HTR-8/SVneo (cell line): ENCODE measurements around the gene ELMOD3.
"Not testable (repeated sequence)": the region's sequence is repeated elsewhere in the genome, so short reads cannot be mapped to it uniquely, and the experiment has no call there.

ENCODE experiments used
- DNase-seq: peaks from one replicate; pipeline ENCODE4 v3.0.0; 2011; ENCODE audit warnings: low spot score, mixed read lengths; ENCODE audit not compliant: insufficient read length
- FAIRE-seq: peaks from 2 replicates; lab custom pipeline; 2011; peaks lifted over from hg19 to GRCh38; lab: Jason Lieb, UNC

ELMOD3 gene

GRCh38 chr2:85327822-85328617, 26.5 kb upstream of the ELMOD3 start, which contains the start of gene TGOLN2:
TSS of gene TGOLN2 (minus strand) at chr2:85327989. CDS start at chr2:85327962, 27 bp downstream.
- peak; percentile 66 for FAIRE-seq

DNA sequence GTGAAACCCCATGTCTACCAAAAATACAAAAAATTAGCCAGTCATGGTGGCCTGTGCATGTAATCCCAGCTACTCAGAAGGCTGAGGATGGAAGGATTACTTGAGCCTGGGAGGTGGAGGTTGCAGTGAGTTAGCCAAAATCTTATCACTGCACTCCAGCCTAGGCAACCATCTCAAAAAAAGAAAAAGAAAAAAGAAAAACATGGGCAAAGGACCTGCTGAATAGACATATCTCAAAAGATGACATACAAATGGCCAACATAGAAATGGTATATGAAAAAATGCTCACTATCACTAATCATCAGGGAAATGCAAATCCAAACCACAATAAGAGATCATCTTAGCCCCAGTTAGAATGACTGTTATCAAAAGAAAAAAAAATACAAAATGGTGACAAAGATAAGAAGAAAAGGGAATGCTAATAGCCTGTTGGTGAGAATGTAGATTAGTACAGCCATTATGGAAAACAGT, 25.4 kb upstream of the ELMOD3 start:
- DNase-seq (no peak), FAIRE-seq (no peak)

More at GRCh38 chr2:85327822-85328617, 26.5 kb upstream of the ELMOD3 start, which contains the start of gene TGOLN2:
- peak; percentile 98 for DNase-seq

GRCh38 chr2:85329701-85330100, 24.9 kb upstream of the ELMOD3 start:
- FAIRE-seq, DNase-seq: not testable (repeated sequence)

DNA sequence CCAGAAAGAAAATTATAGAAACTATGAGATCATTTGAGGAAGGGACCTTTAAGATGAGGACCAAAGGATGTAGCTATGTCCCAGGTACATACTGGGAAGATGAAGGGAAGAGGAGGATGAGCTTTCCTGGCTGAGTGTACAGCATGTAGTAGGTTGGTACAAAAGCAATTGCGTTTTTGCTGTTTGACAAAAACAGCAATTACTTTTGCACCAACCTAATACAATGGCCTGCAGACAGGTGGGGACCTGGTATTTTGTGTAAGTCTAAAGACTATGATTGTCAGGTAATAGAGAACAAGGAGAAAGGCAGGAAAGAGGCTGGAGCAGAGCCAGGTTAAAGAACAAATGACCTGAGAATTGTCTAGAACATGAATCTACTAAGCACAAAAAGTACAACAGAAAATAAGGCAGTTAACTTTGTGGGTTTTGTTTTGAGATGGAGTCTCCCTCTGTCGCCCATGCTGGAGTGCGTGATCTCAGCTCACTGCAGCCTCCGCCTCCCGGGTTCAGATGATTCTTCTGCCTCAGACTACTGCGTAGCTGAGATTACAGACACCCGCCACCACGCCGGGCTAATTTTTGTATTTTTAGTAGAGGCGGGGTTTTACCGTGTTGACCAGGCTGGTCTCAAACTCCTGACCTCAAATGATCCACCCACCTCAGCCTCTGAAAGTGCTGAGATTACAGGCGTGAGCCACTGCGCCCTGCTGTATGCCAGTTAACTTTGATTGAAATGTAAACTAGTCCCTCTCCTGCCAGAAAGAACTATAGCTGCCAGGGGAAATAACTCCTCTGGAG, 23.5 kb upstream of the ELMOD3 start:
- FAIRE-seq (no peak), DNase-seq (no peak)

- DNase-seq, FAIRE-seq: not testable (repeated sequence)
Observed at GRCh38 chr2:85333877-85334276, 20.7 kb upstream of the ELMOD3 start.

- FAIRE-seq: no peak
- DNase-seq: no peak
Observed at GRCh38 chr2:85334928-85335327, 19.6 kb upstream of the ELMOD3 start.

DNA sequence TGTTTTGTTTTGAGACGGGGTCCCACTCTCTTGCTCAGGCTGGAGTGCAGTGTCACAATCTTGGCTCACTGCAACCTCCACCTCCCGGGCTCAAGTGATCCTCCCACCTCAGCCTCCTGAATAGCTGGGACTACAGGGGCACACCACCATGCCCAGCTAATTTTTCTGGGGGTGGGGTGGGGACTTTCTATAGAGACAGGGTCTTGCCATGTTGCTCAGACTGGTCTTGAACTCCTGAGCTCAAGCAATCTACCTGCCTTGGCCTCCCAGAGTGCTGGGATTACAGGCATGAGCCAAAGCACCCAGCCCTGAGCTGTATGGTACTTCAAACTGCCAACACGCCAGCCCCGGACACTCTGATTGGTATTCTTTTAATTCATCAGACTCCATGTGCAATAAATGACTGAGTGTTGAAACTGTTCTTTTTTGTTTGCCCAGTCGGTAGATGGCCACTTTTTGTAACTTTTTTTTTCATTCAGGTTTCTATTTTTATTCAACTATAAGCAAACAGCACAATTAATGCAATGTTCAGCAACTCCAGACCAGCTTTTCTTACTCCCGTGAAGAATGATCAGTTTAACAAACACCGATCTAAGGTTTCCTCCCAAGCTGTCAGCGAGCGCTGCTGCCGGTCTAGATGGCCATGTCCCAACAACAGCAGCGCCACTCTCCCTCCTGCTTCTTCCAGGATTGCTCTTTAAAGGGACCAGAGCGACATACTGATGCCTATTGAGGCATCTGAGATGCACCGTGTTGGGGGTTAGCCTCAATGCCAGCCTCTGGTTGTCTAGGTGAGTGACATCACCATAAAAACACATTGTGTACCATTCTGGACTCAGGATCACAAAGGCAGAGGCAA, 14.3 kb upstream of the ELMOD3 start:
- FAIRE-seq (no peak), DNase-seq (no peak)

- DNase-seq (no peak), FAIRE-seq (peak; percentile 73)
Observed at GRCh38 chr2:85341269-85342029, 13.1 kb upstream of the ELMOD3 start.

- FAIRE-seq (peak; percentile 31), DNase-seq (no peak)
Observed at GRCh38 chr2:85342156-85342555, 12.4 kb upstream of the ELMOD3 start.

DNA sequence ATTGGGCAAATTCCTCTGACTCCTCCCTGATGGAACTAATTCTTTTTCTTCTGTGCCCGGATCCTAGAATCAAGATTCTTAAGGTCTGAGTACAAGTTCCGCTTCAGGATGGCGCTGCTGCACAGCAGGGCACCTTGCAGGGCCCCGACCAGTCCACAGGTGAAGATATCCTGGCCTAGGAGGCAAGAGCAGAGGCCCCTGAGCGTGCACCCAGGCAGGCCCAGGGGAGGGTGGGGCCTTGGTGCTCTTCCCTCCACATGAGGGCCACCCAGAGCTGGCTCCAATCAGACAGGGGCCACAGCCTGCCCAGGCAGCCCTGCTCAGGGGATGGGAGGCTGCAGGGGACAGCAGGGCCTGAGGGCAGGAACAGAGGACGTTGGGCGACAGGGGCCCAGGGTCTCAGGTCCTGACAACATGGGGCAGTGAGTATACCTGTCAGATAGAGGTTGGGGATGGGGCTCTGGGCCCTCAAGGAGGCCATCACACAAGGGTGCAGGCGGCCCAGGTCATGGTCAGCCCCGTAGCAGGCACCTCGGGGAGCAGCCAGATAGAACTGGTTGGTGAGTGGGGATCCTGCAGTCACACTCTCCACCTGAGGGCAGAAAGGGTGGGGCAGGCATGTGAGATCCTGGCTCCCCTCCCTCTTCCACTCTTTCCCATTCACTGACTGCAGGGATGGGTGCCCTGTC, 11.2 kb upstream of the ELMOD3 start:
- not testable (repeated sequence) for FAIRE-seq, DNase-seq

- DNase-seq (no peak), FAIRE-seq (peak; percentile 92)
Observed at GRCh38 chr2:85344356-85344954, 10.1 kb upstream of the ELMOD3 start.

DNA sequence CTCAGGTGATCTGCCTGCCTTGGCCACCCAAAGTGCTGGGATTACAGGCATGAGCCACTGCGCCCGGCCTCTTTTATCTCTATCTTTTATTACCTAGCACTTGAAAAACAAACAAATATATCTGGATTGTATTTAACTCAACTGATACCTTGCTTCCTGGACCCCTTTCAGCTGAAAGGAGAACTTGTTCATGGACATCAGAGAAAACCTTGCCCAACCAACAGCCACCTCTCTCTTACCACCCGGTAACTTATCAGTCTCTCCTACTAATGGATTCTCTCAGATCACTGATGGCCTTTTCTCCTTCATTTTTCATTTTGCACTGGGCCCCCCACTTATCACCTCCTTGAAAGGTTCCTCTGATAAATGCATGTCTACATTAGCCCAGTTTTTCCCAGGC, 7.0 kb upstream of the ELMOD3 start:
- no peak for FAIRE-seq

GRCh38 chr2:85353876-85354285, 688 bp upstream of the ELMOD3 start:
- DNase-seq: peak; percentile 36
- FAIRE-seq: no peak

More for the DNA sequence above, 7.0 kb upstream of the ELMOD3 start:
- no peak for DNase-seq

DNA sequence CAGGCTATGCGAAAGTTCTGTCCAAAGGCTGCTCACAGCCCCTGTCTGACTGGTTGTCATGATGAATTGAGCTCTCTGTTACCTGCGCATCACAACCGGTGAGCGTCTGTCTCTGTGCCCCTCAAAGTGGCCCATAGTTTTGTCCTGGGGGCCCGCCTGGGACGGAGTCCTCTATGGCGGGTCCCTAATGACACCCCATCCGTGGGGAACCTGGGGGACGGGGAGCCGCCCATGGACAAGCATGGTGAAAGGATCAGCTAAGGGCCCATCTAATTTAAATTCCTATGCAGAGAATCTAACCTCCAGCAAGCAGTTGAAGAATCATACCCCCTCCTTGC, 473 bp downstream of the ELMOD3 start:
- DNase-seq (no peak), FAIRE-seq (no peak)

- FAIRE-seq (no peak), DNase-seq (no peak)
Observed at GRCh38 chr2:85355521-85355920, 952 bp downstream of the ELMOD3 start.

- DNase-seq (no peak), FAIRE-seq (no peak)
Observed at GRCh38 chr2:85356186-85356585, 1.6 kb downstream of the ELMOD3 start.

GRCh38 chr2:85357736-85358135, 3.2 kb downstream of the ELMOD3 start:
- DNase-seq: no peak
- FAIRE-seq: no peak

- not testable (repeated sequence) for DNase-seq, FAIRE-seq
Observed at GRCh38 chr2:85362653-85363387, 8.3 kb downstream of the ELMOD3 start.
